Spleen (tissue), 7 donors: ENCODE data around the gene PRKG1.

Experiments
- POLR2A ChIP-seq, 3 donors: fragments of 450-650 bp; IDR thresholded peaks; one replicate each; pipeline ENCODE4 v1.5.1; 2017; ENCODE audit warnings: antibody characterized with exemption in 3 of 3, mild to moderate bottlenecking in 1 of 3
- POLR2AphosphoS5 ChIP-seq, 3 donors: sonication (generic); formaldehyde crosslinking; IDR thresholded peaks; one replicate each; pipeline ENCODE4 v1.5.1; 2017; ENCODE audit warnings: antibody characterized with exemption in 3 of 3
- TF ChIP-seq, protein P1 (sequence below), 11 experiments: fragments of 200-600 bp in 7 of 11; fragments of 450-650 bp in 4 of 11; sonication (generic) in 4 of 11; IDR thresholded peaks in 8 of 11; conservative IDR thresholded peaks in 3 of 11; 1 replicate in 7 of 11; 2 replicates in 4 of 11; pipeline versions ENCODE4 v1.4.0 to v1.8.0; 2016 to 2021; ENCODE audit warnings: antibody characterized with exemption in 11 of 11, inconsistent platforms in 4 of 11, mild to moderate bottlenecking in 1 of 11
- donor health status: DM: no; HTN: no; CAD: no; lungs with moderate emphysema.
- donor health status: DM: no; HTN: no; CAD: no.
- donor health status: DM: no; HTN: no; CAD: no.

DNA sequence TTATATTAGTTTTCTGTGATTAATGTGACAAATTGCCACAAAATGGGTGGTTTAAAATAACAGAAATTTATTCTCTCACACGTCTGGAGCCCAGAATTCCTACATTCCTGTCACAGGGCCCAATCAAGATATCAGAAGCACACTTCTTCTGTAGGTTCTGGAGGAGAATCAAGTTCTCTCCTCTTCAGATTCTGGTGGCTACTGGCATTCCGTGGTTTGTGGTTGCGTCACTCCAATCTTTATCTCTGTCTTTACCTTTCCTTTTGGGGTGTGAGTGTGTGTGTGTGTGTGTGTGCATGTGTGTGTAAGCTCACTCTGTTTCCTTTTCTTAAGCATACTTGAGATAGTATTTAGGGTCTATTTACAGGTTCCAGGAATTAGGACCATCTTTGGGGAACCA is 1124.3 kb downstream of the PRKG1 start:
- TF ChIP-seq, protein P1, sequence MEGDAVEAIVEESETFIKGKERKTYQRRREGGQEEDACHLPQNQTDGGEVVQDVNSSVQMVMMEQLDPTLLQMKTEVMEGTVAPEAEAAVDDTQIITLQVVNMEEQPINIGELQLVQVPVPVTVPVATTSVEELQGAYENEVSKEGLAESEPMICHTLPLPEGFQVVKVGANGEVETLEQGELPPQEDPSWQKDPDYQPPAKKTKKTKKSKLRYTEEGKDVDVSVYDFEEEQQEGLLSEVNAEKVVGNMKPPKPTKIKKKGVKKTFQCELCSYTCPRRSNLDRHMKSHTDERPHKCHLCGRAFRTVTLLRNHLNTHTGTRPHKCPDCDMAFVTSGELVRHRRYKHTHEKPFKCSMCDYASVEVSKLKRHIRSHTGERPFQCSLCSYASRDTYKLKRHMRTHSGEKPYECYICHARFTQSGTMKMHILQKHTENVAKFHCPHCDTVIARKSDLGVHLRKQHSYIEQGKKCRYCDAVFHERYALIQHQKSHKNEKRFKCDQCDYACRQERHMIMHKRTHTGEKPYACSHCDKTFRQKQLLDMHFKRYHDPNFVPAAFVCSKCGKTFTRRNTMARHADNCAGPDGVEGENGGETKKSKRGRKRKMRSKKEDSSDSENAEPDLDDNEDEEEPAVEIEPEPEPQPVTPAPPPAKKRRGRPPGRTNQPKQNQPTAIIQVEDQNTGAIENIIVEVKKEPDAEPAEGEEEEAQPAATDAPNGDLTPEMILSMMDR (IDR thresholded peaks at IDR 0.05 in 8 of 11, conservative IDR thresholded peaks at IDR 0.05 in 3 of 11), result no peak
- TF ChIP-seq POLR2A (IDR thresholded peaks at IDR 0.05) (no peak), POLR2AphosphoS5 (IDR thresholded peaks at IDR 0.05) (no peak)
